GM12875 (cell line): ENCODE data around the gene UBE2L5.
A peak's percentile ranks its signal among the peaks of the same experiment; 100 is the strongest.

ENCODE experiments used
- H3K4me3 ChIP-seq: one replicate; pipeline ENCODE4 v1.5.1; 2011; ENCODE audit warnings: low read depth, low read length, control low read depth
- CTCF ChIP-seq: IDR thresholded peaks from 2 replicates; pipeline ENCODE4 v1.5.1; 2011; ENCODE audit warnings: low read depth, mild to moderate bottlenecking, control low read depth, inconsistent platforms, low read length, moderate library complexity, borderline replicate concordance; ENCODE audit not compliant: insufficient read depth

Gene UBE2L5

GRCh38 chr13:30429235-30429634 is 6.9 kb downstream of the UBE2L5 start:
- H3K4me3 ChIP-seq, result no peak overlapping the region
- TF ChIP-seq CTCF, result no peak

GRCh38 chr13:30429721-30430694 is 7.7 kb downstream of the UBE2L5 start:
- TF ChIP-seq CTCF, result no peak
- peak overlapping the region; percentile 2 for H3K4me3 ChIP-seq

GRCh38 chr13:30431269-30431940 is 9.1 kb downstream of the UBE2L5 start:
- no peak for TF ChIP-seq CTCF

GRCh38 chr13:30435911-30436451 is 13.7 kb downstream of the UBE2L5 start:
- no peak overlapping the region for H3K4me3 ChIP-seq
- TF ChIP-seq CTCF, result no peak

More at GRCh38 chr13:30431269-30431940, 9.1 kb downstream of the UBE2L5 start:
- no peak overlapping the region for H3K4me3 ChIP-seq

GRCh38 chr13:30437177-30437576 is 14.9 kb downstream of the UBE2L5 start:
- TF ChIP-seq CTCF, result no peak
- H3K4me3 ChIP-seq, result no peak overlapping the region

GRCh38 chr13:30438286-30438685 is 16.0 kb downstream of the UBE2L5 start:
- no peak overlapping the region for H3K4me3 ChIP-seq
- no peak for TF ChIP-seq CTCF
